Measurements from ENCODE around the gene FNDC11.

FNDC11 gene

DNA sequence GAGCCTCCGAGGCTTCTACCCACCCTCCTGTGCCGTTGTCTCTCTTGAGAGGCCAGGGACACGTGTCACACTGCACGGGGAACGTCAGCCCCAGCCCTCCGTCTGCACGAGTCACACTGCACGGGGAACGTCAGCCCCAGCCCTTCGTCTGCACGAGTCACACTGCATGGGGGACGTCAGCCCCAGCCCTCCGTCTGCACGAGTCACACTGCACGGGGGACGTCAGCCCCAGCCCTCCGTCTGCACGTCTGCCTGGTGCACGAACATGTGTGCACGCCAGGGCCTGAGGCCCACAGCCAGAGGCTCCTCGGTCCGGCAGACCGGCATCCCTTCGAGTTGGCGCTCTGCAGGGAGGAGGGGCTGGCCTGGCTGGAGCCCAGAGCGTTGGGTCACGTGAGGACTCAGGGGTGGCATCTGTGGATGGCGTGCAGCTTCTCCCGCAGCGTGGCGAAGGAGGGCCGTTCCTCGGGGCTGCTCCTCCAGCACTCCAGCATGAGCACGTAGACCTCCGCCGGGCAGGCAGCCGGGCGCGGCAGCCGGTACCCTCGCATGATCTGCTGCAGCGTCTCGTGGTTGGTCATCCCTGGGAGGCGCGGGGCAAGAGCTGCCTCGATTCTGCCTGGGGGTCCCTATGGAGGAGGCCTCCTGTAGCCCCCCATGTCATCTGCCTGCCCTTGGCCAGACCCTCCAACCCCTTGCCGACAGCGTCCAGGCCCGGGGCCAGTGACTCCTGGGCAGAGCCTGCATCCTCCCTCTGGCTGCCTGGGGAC, 13.4 kb upstream of the FNDC11 start:
- no peak for DNase-seq

DNA sequence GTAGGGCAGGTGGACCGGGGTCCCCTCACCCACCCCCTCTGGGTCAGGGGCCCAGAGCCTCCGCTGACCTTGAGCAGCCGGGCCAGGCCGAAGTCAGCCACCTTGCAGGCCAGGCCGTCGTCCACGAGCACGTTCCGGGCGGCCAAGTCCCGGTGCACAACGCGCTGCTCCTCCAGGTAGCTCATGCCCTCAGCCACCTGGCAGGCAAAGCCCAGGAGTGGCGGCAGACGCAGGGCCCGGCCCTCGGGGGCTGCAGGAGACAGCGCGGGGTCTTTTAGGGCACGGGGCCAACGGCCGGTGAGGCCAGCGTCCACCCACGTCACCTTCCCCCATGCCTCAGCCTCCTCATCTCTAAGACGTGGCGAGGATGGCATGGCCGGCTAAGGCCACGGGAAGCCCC, 12.6 kb upstream of the FNDC11 start:
- no peak for DNase-seq

DNA sequence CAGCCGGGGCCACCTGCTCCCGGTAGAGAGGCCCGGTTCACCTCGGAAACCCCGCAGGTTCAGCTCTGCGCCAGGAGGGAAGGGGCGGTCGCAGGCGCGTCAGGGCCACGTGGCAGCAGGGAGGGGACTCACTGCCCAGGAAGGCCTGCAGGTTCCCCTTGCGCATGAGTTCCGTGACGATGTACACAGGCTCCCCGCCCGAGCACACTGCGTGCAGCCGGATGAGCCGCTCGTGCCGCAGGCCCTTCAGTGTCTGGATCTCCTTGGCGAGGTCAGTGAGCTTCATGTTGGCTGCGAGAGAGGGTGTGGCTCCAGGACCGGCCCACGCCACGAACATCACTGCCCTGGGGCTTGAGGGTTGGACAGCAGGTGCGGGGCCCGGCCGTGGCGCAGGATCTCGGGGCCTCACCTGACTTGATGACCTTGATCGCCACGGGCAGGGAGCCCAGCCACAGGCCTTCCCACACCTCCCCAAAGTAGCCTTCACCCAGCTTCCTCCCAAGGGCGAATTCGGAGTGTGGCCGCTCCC, 11.9 kb upstream of the FNDC11 start:
- DNase-seq: no peak

DNA sequence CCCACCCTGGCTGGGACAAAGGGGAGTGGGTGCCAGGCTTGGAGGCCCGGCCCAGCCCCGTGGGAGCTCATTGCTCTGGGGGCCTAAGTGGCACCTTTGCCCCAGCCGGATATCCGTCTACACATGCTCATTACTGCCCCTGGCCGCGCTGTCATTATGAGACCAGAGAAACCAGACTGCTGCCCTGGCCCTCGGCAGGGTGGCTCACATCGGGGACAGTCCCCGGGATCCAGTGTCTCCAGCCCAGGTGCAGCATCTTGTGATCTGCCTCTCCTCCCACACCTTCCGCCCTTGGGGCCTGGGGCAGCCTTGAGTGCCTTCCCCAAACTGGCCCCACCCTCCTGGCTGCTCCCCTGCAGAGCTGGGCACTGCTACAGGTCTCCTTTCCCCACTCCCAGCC, 11.3 kb upstream of the FNDC11 start:
- no peak for DNase-seq

DNA sequence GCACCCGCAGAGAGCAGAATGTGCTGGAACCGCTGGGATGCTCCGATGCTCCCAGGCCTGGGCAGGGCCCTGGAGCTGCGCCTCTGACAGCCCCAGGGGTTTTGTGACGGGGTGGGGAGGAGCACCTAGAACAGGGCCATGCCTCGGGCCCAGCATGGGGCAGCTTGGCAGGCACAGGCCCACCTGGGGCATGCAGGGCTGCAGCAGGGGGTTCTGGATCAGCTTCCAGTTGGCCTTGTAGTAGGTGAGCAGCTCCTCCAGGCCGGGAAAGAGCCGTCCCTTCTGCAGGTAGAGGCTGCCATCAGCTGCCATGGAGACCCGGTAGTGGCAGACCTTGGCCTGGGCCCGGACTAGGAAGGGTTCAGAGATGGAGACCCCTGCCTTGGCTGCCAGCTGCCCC, 10.8 kb upstream of the FNDC11 start:
- DNase-seq: no peak

DNA sequence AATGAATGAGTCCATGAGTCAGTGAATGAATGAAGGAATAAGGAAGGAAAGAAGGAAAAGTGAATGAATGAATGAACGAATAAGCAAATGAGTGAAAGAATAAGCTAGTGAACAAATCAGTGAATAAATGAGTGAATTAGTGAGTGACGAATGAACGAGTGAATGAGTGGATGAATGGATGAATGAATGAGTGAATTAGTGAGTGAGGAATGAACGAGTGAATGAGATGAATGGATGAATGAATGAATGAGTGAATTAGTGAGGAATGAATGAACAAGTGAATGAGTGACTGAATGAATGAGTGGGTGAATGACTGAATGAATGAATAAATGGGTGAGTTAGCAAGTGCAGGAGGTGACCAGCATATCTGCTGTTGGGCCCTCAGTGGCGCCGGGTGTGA, 10.2 kb upstream of the FNDC11 start:
- DNase-seq: no peak

DNA sequence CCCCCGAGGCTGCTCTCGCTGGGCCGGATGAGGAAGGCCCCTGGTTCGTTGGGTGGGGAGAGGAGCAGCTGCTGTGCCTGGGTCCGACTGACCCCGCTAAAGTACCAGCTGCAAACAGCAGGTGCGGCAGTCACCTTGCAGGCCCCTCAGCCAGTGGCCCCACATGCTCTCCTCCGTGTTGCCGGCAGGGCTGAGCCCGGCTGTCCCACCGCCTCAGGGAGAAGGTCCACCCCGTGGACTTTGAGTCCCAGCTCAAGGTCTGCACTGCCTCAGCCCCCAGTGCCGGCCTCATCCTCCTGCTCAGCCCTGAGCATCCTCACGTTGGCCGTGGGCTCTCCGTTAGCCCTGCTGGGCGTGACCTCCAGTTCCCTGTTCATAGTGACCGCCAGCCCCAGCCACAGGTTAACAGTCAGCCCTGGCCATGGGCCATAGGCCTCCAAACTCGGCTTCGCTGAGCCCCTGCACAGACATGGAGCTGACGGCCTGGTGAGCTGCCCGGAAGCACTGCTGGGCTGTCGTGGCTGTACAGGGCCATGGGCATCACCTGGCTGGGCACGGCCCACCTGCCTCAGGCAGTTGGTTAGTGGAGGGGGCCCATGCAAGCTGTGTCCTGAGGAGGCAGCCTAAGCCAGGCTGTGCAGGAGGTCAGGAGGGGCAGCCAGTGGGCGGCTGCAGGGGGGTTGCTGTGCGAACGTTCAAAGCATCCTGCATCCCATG, 9.6 kb upstream of the FNDC11 start:
- DNase-seq: no peak

DNA sequence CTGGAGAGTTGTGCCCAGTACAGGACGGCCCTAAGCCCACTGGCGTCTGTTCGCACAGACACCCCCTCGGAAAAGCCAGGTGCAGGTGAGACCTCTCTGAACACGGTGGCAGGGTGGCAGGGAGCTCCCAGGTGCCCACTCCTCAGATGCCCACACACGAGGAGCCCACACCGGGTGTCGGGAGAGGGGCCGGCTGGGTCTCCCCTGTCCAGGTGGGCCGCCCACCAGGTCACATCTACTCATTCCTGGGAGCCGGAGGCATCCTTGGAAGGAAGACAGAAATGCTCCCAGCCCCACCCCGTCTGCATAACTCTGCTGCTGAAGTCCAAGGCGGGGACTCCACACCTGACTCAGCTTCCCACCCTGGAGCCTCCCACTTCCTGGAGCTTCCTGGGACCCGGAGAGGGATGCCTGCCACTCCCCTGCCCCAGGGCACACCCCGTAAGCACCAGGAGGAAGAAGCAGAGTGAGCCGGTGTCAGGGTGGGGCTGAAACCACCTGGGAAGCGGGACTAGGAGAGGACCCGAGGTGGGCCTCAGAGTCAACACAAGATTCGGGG, 8.9 kb upstream of the FNDC11 start:
- no peak for DNase-seq

DNA sequence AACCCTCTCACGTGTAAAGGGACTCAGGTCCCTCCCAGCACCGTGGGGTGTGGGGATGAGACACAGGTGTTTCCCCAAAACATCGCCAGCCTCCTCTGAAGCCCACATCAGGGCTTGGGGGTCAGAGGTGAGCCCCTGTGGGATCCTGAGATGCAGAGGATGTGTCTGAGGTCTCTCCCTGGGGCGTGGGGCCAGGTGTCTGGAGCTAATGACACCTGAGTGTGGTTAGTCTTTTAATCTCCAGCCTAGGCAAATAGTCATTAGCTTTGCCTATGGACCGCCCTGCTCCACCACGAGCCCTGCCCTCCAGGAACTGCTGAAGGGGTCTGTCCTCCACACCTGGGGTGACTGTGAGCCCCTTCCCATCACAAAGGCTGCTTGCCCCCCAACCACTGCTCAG, 8.1 kb upstream of the FNDC11 start:
- no peak for DNase-seq

DNA sequence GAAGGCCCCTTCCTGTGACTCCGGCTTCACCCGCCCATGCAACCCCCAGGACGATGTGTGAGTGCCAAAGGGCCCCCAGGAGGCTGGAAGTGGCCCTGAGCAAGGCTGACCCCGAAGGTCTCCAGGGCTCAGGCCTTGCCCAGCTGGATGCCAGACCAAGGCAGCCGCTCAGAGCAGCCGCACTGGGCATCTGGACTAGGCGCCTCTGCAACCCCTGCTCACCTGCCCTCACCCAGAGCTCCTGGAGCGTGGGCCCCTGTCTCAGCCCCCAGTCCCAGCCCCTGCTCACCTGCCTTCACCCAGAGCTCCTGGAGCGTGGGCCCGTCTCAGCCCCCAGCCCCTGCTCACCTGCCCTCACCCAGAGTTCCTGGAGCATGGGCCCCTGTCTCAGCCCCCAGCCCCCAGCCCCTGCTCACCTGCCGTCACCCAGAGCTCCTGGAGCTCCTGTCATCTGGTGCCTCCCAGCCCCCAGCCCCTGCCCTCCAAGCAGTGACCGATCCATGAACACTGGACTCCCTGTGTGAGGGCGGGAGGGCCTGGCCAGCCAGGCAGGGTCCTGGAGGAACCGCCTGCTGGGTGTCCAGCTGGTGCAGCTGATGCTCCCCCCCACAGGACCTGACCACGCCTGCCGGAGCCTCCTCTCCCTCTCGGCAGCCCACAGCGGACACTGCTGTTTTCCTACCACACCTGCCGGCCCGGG, 7.6 kb upstream of the FNDC11 start:
- DNase-seq: no peak

DNA sequence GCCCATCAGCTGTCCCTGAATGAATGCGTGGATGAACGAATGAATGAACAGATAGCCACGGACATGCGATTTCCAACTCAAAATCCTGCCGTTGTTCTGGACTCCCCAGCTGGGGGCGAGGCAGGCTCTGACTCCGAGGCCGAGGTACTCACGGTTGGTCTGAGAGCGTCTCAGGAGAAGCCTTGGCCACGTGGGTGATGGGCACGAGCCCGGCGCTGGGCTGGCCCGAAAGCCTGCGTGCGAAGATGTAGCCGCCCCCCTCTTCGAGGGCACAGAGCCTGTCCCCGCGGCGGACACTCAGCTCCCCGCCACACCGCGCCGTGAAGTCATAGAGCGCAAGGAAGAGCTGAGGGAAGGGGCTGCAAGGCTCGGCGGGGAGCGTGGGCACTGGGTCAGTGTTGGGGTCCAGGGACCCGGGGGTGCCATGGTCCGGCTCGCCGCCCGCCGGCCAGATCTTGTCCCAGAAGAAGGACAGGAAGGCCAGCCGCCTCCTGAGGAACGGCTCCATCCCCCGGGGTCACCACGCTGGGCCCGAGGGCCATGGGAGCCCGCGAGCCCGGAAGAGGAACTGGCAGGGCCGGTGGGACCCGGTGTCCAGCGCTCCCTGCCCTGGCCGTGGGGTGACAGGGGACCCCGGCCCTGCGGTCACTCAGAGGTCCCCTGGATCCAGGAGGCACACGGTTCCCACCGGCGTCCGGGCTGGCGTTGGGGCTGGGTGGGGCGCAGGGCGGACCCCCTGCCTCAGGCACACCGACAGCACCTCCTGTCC, 6.8 kb upstream of the FNDC11 start:
- no peak for DNase-seq

DNA sequence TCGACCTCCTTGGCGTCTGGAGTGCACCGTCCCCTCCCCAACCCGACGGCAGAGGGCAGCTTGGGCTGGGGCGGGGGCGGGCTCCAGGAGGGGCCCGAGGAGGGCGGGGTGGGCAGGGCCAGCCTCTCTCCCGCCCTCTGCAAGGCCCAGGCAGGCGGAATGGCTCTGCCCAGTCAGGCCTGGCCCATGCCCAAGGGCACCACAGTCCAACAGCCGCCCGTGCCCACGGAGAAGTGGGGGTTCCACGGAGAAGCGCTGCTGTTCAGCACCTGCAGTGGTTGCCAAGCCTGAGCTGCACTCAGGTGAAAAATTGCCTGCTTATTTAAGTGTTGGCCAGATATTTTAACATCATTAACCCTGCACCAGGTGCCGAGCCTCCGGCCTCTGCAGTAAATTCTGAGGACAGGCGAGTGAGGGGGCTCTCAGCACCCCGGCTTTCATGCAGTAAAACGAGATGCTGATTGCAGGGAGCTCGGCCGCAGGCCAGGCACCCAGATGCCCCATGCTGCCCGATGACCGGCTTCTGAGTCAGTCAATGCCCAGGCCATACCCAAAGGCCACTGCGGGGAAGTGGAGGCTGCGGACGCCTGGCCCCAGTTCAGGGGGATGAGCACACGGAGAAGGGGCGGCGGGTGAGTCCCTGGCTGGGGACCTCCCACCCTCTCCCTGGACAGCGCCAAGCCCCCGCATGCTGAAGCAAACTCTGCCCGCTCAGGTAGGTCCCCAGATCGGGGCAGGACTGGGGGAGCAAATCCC, 6.1 kb upstream of the FNDC11 start, which contains the start of gene SRMS:
Gene SRMS (minus strand): TSS at position 25 of the 756 bp plus-strand sequence. CDS start 286 bp downstream, outside the sequence.
- no peak for DNase-seq

DNA sequence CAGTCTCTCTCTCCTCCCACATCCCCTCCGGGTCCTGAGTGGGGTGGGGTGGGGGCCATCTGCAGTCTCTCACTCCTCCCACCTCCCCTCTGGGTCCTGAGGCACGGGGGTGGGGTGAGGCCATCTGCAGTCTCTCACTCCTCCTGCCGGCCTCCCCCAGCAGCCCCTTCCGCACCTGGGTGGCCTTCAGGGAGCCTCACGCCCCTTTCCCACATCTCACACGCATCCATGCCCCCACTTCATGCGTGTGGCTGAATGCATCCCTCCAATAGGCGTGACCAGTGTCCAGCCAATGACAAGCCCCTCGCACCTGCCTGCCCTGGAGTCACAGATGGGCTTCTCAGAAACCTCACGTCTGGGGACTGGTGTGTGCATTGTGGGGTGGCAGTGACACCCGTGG, 5.4 kb upstream of the FNDC11 start:
- no peak for DNase-seq

DNA sequence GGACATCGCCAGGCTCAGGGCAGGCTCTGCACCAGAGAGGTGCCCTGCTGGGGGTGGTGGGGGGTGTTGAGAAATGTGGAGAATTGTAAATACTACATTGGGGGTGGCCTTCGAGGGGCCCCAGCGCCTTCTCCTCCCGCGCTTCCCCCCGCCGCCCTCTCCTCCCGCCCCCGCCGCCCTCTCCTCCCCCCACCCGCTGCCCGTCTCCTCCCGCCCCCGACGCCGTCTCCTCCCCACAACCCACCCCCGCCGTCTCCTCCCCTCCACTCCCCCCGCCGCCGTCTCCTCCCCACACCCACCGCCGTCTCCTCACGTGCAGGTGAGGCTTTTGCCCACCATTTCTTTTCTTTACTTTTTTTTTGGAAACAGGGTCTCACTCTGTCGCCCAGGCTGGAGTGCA, 4.9 kb upstream of the FNDC11 start:
- DNase-seq: no peak

DNA sequence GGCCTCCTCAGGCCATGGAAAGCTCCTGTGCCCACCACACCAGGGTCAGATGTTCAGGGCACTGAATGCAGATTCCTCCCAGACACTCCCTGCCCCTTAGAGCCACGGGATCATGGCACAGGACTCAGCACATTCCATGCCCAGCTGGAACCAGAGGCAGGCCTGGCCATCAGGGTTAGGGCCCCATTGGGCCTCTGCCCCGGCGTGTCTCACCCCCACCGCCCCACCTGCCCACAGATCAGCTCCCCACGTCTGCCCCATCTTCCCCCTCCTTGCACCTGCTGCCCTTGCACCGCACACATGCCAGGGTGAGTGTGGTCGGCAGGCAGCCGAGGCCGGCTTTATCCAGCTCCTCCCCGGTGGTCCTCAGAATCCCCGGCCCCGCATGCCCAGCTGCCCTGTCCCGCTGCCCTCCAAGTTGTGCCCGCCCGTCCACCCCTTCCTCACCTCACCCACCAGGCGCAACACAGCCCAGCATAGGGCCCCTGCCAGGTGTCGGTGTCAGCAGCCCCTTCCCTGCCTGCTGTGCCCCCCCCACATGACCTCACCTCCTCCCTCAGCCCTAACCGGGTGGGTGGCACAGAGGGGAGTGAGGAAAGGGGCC, 4.2 kb upstream of the FNDC11 start:
- no peak for DNase-seq

DNA sequence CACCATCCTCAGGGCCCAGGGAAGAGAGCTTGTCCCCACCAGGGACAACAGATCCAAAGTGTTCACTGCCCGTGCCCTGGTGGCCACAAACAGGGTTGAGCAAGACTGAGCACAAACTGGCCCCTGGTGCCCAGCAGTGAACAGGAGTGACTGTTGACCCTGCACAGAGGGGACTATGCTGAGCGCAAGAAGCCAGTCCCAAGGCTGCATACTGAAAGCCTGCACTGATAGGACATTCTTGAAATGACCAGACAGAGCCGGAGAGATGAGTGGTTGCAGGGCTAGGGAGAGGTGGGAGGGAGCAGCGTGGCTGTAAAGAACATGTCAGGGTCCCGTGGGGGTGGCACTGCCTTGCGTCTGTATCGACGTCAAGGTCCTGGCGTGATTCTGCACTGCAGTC, 2.9 kb upstream of the FNDC11 start:
- no peak for DNase-seq

DNA sequence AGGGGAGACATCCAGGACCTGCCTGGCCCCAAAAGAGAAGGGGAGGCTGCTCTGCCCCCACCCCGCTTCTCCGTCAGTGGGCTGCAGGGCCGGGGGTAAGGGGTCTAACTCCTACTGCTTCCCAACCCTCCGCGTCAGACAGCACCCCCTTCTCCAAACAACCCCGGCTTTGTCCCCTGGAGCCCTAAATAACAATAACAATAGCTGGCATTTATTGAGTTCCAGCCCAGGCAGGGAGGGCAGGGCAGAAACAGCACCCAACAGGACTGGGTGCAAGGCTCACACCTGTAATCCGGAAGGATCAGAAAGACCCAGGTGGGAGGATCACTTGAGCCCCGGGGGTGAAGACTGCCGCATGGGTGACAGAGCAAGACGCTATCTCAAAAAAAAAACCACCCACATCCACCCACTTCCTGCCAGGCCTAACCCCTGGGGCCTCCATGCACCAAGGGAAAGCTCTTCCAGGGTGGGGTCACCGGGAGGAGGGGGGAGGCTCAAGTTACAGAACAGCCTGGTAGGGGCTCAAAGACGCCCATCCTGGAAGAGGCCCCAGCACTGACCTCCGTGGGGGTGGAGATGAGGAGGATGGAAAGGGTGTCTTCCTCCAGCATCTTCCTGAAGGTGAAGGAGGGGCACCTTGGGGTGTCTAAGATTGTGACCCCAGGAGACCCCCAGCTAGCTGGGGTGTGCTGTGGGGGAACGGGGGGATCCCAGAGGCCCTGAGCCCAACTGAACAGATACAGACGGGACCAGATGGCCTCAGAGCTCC, 1.3 kb upstream of the FNDC11 start:
- peak; percentile 38 for DNase-seq

DNA sequence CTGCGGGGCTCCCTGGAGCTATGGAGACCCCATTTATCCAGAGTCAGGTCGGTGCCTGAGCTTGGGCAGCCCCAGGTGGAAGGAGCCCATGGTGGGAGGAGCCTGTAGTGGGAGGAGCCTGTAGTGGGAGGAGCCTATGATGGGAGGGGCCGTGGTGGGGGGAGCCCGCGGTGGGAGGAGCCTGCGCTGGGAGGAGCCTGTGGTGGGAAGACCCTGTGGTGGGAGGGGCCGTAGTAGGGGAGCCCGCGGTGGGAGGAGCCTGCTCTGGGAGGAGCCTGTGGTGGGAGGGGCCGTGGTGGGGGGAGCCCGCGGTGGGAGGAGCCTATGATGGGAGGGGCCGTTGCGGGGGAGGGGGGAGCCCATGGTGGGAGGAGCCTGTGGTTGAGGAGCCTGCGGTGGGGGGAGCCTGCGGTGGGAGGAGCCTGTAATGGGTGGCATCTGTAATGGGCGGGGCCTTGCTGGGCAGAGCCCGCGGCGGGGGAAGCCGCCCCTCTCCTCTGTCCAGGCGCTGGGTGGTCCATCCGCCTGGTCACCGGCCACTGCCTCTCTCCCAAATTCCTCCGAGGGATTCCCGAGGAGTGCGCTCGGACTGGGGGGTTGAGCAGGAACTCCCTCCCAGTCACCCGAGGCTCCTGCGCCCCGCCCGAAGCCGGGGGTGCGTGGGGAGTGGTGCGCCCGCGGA, 567 bp upstream of the FNDC11 start:
- DNase-seq: peak; percentile 83

DNA sequence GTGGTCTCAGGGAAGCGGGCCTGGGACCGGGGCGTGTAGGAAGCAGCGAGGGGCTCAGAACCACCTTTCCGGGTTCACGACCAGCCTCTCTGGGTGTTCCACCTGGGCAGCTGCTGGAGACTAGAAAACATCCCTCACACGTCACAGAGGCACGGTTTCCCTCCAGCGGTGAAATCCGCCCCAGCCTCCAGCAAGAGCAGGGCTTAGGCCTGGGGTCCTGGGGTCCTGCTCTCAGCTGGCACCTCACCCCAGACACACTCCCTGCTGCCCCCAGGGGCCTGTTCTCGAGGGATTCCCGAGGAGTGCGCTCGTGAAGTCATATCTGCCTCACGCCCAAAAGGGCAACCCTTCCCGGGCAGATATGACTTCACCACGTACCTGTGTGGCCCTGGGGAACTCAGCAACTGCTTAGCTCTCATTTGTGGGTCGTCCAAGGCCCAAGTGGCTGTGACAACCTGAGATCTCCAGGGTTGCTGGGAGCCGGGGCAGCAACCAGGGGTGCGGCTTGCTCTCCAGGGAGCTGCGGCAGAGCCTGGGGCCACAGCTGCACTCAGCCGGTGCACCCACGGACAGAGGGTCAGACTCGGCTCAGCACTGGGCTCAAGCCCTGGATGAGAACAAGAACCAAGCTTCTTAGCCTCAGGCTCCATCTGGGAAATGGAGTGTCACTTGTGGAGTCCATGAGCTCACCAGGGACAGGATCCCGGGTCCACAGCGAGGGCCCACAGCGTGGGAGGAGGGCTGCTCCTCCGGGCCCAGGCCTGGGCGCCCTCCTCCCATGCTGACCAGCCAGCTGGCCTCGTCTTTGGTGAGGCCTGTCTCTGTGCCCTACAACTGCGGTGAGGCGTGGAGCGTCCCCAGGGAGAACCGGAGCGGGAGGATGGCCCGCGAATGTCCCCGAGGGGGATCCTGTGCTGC, 661 bp downstream of the FNDC11 start:
- no peak for DNase-seq
